Smooth muscle cell (in vitro differentiated cells): ENCODE results near the gene AGXT2. TPM values are rescaled to one million over a fixed set of nuclear protein-coding genes. Genes with fewer than 3 reads are reported as not detected.

Source experiments
- DNase-seq: peaks from one replicate; lab custom pipeline; 2025; ENCODE audit not compliant: unreplicated experiment; lab: John Stamatoyannopoulos, UW
- H2AFZ ChIP-seq: fragments of 200-600 bp; sonication (generic); 2 replicates; pipeline ENCODE4 v1.6.0; 2016; ENCODE audit warnings: antibody characterized with exemption, low read depth, mild to moderate bottlenecking
- H3F3A ChIP-seq: fragments of 200-600 bp; sonication (generic); 2 replicates; pipeline ENCODE4 v1.6.0; 2017; ENCODE audit warnings: antibody characterized with exemption, low read depth
- H3K27ac ChIP-seq: fragments of 200-600 bp; sonication (generic); 2 replicates; pipeline ENCODE4 v1.5.1; 2016; ENCODE audit warnings: low read depth, mild to moderate bottlenecking
- H3K27me3 ChIP-seq: fragments of 200-600 bp; sonication (generic); 2 replicates; pipeline ENCODE4 v1.6.1; 2016; ENCODE audit warnings: low read depth, mild to moderate bottlenecking
- H3K36me3 ChIP-seq: fragments of 200-600 bp; sonication (generic); 2 replicates; pipeline ENCODE4 v1.5.1; 2016; ENCODE audit warnings: low read depth
- H3K4me1 ChIP-seq: fragments of 200-600 bp; sonication (generic); 2 replicates; pipeline ENCODE4 v1.5.1; 2016; ENCODE audit warnings: low read depth
- H3K4me2 ChIP-seq: fragments of 200-600 bp; sonication (generic); 2 replicates; pipeline ENCODE4 v1.6.0; 2016; ENCODE audit warnings: mild to moderate bottlenecking
- H3K4me3 ChIP-seq: fragments of 200-600 bp; sonication (generic); 2 replicates; pipeline ENCODE4 v1.5.1; 2016; ENCODE audit warnings: mild to moderate bottlenecking
- H3K79me2 ChIP-seq: fragments of 200-600 bp; sonication (generic); 2 replicates; pipeline ENCODE4 v1.6.0; 2016; ENCODE audit warnings: low read depth, mild to moderate bottlenecking
- H3K9ac ChIP-seq: fragments of 200-600 bp; sonication (generic); 2 replicates; pipeline ENCODE4 v1.6.0; 2016; ENCODE audit warnings: low read depth
- H3K9me3 ChIP-seq: fragments of 200-600 bp; sonication (generic); replicated peaks from 2 replicates; pipeline ENCODE4 v1.5.1; 2016; ENCODE audit warnings: low read depth
- H4K20me1 ChIP-seq: fragments of 200-600 bp; sonication (generic); 2 replicates; pipeline ENCODE4 v1.6.0; 2016; ENCODE audit warnings: low read depth
- CTCF ChIP-seq: fragments of 200-600 bp; sonication (generic); IDR thresholded peaks from 2 replicates; pipeline ENCODE4 v1.5.1; 2017; ENCODE audit warnings: borderline replicate concordance, mild to moderate bottlenecking, antibody characterized with exemption; ENCODE audit not compliant: insufficient read depth, poor library complexity, severe bottlenecking
- WGBS: methylation state at CpG from one replicate; pipeline ENCODE4 v1.1.7; 2016; ENCODE audit warnings: low lambda C conversion rate; 5-methylcytosine and 5-hydroxymethylcytosine counted together
- polyA plus RNA-seq: library from polyadenylated mRNA; unstranded; fragments of >200 nt; fragmentation: Nextera tagmentation; extraction: Ambion mirVana; gene quantifications from 2 replicates; pipeline ENCODE4 v1.2.1, GENCODE V29; 2016
- total RNA-seq: library from RNA; depleted of rRNA; stranded (reverse); fragments of >200 nt; gene quantifications from 2 replicates; pipeline ENCODE4 v1.2.3, GENCODE V29; 2014

Gene AGXT2
- total and polyA plus RNA-seq, 2 experiments from 2014 or later = not detected

- H3K4me3 ChIP-seq = no peak overlapping the region
- no peak for TF ChIP-seq CTCF
- H3K27ac ChIP-seq = no peak overlapping the region
- H3K9me3 ChIP-seq = no peaks in the 10 kb centered on the region
- no peak overlapping the region for H3K9ac ChIP-seq
- H3K27me3 ChIP-seq = no peaks in the 10 kb centered on the region
- no peak overlapping the region for H3K4me2 ChIP-seq
- peaks cover 4% of the 10 kb centered on the region for H3F3A ChIP-seq
- H3K4me1 ChIP-seq = no peaks in the 10 kb centered on the region
- 61% methylated on average over 4 of the region's 4 CpGs for WGBS
- H2AFZ ChIP-seq = no peak overlapping the region
- H3K79me2 ChIP-seq = no peaks in the 10 kb centered on the region
- no peaks in the 10 kb centered on the region for H4K20me1 ChIP-seq
- DNase-seq = no peak
- H3K36me3 ChIP-seq = no peaks in the 10 kb centered on the region
Observed at GRCh38 chr5:35029333-35029732, 18.4 kb downstream of the AGXT2 start.

- no peak for DNase-seq
Observed at GRCh38 chr5:35026941-35027340, 20.8 kb downstream of the AGXT2 start.

GRCh38 chr5:35026280-35026840 lies 21.4 kb downstream of the AGXT2 start:
- no peaks in the 10 kb centered on the region for H3K79me2 ChIP-seq
- no peaks in the 10 kb centered on the region for H4K20me1 ChIP-seq
- H3K4me3 ChIP-seq = no peak overlapping the region
- no peak overlapping the region for H3K9ac ChIP-seq
- no peaks in the 10 kb centered on the region for H3K36me3 ChIP-seq
- TF ChIP-seq CTCF = no peak
- DNase-seq = no peak
- no peak overlapping the region for H3K4me2 ChIP-seq
- H2AFZ ChIP-seq = no peak overlapping the region
- H3F3A ChIP-seq = peaks cover 4% of the 10 kb centered on the region
- no peaks in the 10 kb centered on the region for H3K4me1 ChIP-seq
- 69% methylated on average over 5 of the region's 5 CpGs for WGBS
- no peaks in the 10 kb centered on the region for H3K27me3 ChIP-seq
- no peaks in the 10 kb centered on the region for H3K9me3 ChIP-seq
- H3K27ac ChIP-seq = no peak overlapping the region

More at GRCh38 chr5:35026941-35027340, 20.8 kb downstream of the AGXT2 start:
- Histone ChIP-seq H3K27me3 (no peaks in the 10 kb centered on the region), H4K20me1 (no peaks in the 10 kb centered on the region), H3K4me2 (no peak overlapping the region), H3K9ac (no peak overlapping the region), H3K4me3 (no peak overlapping the region), H3K4me1 (no peaks in the 10 kb centered on the region), H3K9me3 (no peaks in the 10 kb centered on the region), H3K36me3 (no peaks in the 10 kb centered on the region), H3K27ac (no peak overlapping the region), H3K79me2 (no peaks in the 10 kb centered on the region), H2AFZ (no peak overlapping the region), H3F3A (peaks cover 4% of the 10 kb centered on the region)
- no peak for TF ChIP-seq CTCF
- 93% methylated on average over 5 of the region's 5 CpGs for WGBS

- Histone ChIP-seq H3K36me3 (no peaks in the 10 kb centered on the region), H3K27me3 (no peaks in the 10 kb centered on the region), H3K4me2 (no peak overlapping the region), H3F3A (peaks cover 4% of the 10 kb centered on the region), H3K4me3 (no peak overlapping the region), H3K27ac (no peak overlapping the region), H2AFZ (no peak overlapping the region), H3K4me1 (no peaks in the 10 kb centered on the region), H4K20me1 (no peaks in the 10 kb centered on the region), H3K9ac (no peak overlapping the region), H3K79me2 (no peaks in the 10 kb centered on the region), H3K9me3 (no peaks in the 10 kb centered on the region)
- no peak for DNase-seq
- 86% methylated on average over 10 of the region's 10 CpGs for WGBS
- no peak for TF ChIP-seq CTCF
Observed at GRCh38 chr5:35024911-35025510, 22.7 kb downstream of the AGXT2 start.
